Measurements from ENCODE around the gene MAPK1.

MAPK1 gene

GRCh38 chr22:21741790-21742189 is 125.7 kb downstream of the MAPK1 start:
- no peak overlapping the region for H3K4me3 ChIP-seq (ENCODE audit: low read depth, low read length)
- no peak for DNase-seq (ENCODE audit: low read depth)
- no peak for TF ChIP-seq CTCF (IDR thresholded peaks at IDR 0.05; ENCODE audit: low read depth, low read length, missing control alignments)

- DNase-seq (ENCODE audit: low read depth): no peak
- no peak for TF ChIP-seq CTCF (IDR thresholded peaks at IDR 0.05; ENCODE audit: low read depth, low read length, missing control alignments)
- H3K4me3 ChIP-seq (ENCODE audit: low read depth, low read length): no peak overlapping the region
These were observed 126.4 kb downstream of the MAPK1 start for GRCh38 chr22:21741059-21741458.

GRCh38 chr22:21739828-21740377 is 127.5 kb downstream of the MAPK1 start:
- TF ChIP-seq CTCF (IDR thresholded peaks at IDR 0.05; ENCODE audit: low read depth, low read length, missing control alignments): no peak
- DNase-seq (ENCODE audit: low read depth): no peak
- H3K4me3 ChIP-seq (ENCODE audit: low read depth, low read length): no peak overlapping the region

GRCh38 chr22:21738966-21739365 is 128.5 kb downstream of the MAPK1 start:
- H3K4me3 ChIP-seq (ENCODE audit: low read depth, low read length): no peak overlapping the region
- no peak for DNase-seq (ENCODE audit: low read depth)
- no peak for TF ChIP-seq CTCF (IDR thresholded peaks at IDR 0.05; ENCODE audit: low read depth, low read length, missing control alignments)

- no peak for DNase-seq (ENCODE audit: low read depth)
- no peak for TF ChIP-seq CTCF (IDR thresholded peaks at IDR 0.05; ENCODE audit: low read depth, low read length, missing control alignments)
These were observed 129.4 kb downstream of the MAPK1 start for GRCh38 chr22:21738081-21738480.

GRCh38 chr22:21736948-21737347 is 130.5 kb downstream of the MAPK1 start:
- no peak for TF ChIP-seq CTCF (IDR thresholded peaks at IDR 0.05; ENCODE audit: low read depth, low read length, missing control alignments)
- H3K4me3 ChIP-seq (ENCODE audit: low read depth, low read length): no peak overlapping the region
- DNase-seq (ENCODE audit: low read depth): no peak

More at GRCh38 chr22:21738081-21738480, 129.4 kb downstream of the MAPK1 start:
- no peak overlapping the region for H3K4me3 ChIP-seq (ENCODE audit: low read depth, low read length)

- TF ChIP-seq CTCF (IDR thresholded peaks at IDR 0.05; ENCODE audit: low read depth, low read length, missing control alignments): no peak
- H3K4me3 ChIP-seq (ENCODE audit: low read depth, low read length): peak overlapping the region; percentile 34; the same call in 1 of the 2 replicates
- no peak for DNase-seq (ENCODE audit: low read depth)
These were observed 131.3 kb downstream of the MAPK1 start for GRCh38 chr22:21736084-21736642.
